Medulla oblongata (tissue), 1 donor: ENCODE results near the gene ABCG4.
A peak's percentile ranks its signal among the peaks of the same experiment; 100 is the strongest.
"Not testable (repeated sequence)": the region's sequence is repeated elsewhere in the genome, so short reads cannot be mapped to it uniquely, and the experiment has no call there.

Experiments used
- DNase-seq: peaks from one replicate; pipeline ENCODE4 v3.0.0-alpha.2; 2015; ENCODE audit errors: extremely low spot score

ABCG4 gene

GRCh38 chr11:119153049-119153818 lies 4.4 kb downstream of the ABCG4 start:
- no peak for DNase-seq

GRCh38 chr11:119154178-119154577 lies 5.3 kb downstream of the ABCG4 start:
- DNase-seq = no peak

- DNase-seq = no peak
Measured at GRCh38 chr11:119155733-119156492, 7.1 kb downstream of the ABCG4 start.

- DNase-seq = no peak
Measured at GRCh38 chr11:119156496-119156895, 7.6 kb downstream of the ABCG4 start.

- no peak for DNase-seq
Measured at GRCh38 chr11:119157063-119157462, 8.2 kb downstream of the ABCG4 start.

- DNase-seq = no peak
Measured at GRCh38 chr11:119158467-119158866, 9.6 kb downstream of the ABCG4 start.

- no peak for DNase-seq
Measured at GRCh38 chr11:119160151-119160550, 11.3 kb downstream of the ABCG4 start.

GRCh38 chr11:119161871-119162270 lies 13.0 kb downstream of the ABCG4 start:
- no peak for DNase-seq

GRCh38 chr11:119166368-119167076 lies 17.7 kb downstream of the ABCG4 start:
- DNase-seq = no peak

- not testable (repeated sequence) for DNase-seq
Measured at GRCh38 chr11:119167077-119167458, 18.2 kb downstream of the ABCG4 start.

GRCh38 chr11:119167933-119168332 lies 19.1 kb downstream of the ABCG4 start:
- no peak for DNase-seq

GRCh38 chr11:119168471-119169281 lies 19.8 kb downstream of the ABCG4 start, which contains the start of gene NLRX1:
Gene NLRX1 (plus strand): TSS chr11:119168725. CDS start chr11:119171404, 2,679 bp downstream.
- peak; percentile 87 for DNase-seq

- DNase-seq = peak; percentile 3
Measured at GRCh38 chr11:119169282-119169719, 20.4 kb downstream of the ABCG4 start.

- DNase-seq = no peak
Measured at GRCh38 chr11:119172513-119172912, 23.7 kb downstream of the ABCG4 start.

- no peak for DNase-seq
Measured at GRCh38 chr11:119173453-119173852, 24.6 kb downstream of the ABCG4 start.

- DNase-seq = no peak
Measured at GRCh38 chr11:119175493-119176077, 26.7 kb downstream of the ABCG4 start.

GRCh38 chr11:119178166-119178680 lies 29.4 kb downstream of the ABCG4 start:
- no peak for DNase-seq

GRCh38 chr11:119179342-119179741 lies 30.5 kb downstream of the ABCG4 start:
- DNase-seq = no peak

- DNase-seq = no peak
Measured at GRCh38 chr11:119179983-119180382, 31.1 kb downstream of the ABCG4 start.

GRCh38 chr11:119180729-119181676 lies 32.2 kb downstream of the ABCG4 start:
- DNase-seq = no peak
